ENCODE data around the gene CDYL. TPM values are rescaled to one million over a fixed set of nuclear protein-coding genes. Genes with fewer than 3 reads are reported as not detected.
"Not testable (repeated sequence)": the region's sequence is repeated elsewhere in the genome, so short reads cannot be mapped to it uniquely, and the experiment has no call there.

The CDYL gene
- total RNA-seq, 1 experiment from 2014 or later, result 50.3 TPM

GRCh38 chr6:4814987-4815386, 38.8 kb downstream of the CDYL start:
- in situ Hi-C loops (cut with HindIII; ENCODE audit: low pct_unique_long_range_greater_than_20kb, low sequenced_read_pairs), result no loop called here
- no peak for DNase-seq (ENCODE audit: low read depth, low spot score)

DNA sequence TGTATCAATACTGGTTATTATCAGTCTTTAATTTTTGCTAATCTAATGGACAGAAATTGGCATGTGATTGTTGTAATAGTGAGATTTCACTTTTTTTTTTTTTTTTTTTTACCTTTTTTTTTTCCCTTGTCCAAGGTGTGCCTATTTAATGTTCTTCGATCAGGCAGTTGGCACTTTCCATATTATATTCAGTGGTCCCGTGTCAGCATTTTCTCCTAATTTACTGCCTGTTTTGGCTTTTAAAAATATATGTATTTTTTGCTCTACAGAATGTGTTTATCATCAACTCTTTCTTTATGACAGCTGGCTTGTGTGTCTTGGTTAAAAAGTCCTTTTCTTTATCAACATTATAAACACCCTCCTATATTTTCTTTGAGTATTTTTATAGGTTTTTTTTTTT, 39.4 kb downstream of the CDYL start:
- in situ Hi-C loops (cut with HindIII; ENCODE audit: low pct_unique_long_range_greater_than_20kb, low sequenced_read_pairs), result no loop called here
- no peak for DNase-seq (ENCODE audit: low read depth, low spot score)

GRCh38 chr6:4816904-4817303, 40.7 kb downstream of the CDYL start:
- no peak for DNase-seq (ENCODE audit: low read depth, low spot score)
- in situ Hi-C loops (cut with HindIII; ENCODE audit: low pct_unique_long_range_greater_than_20kb, low sequenced_read_pairs), result no loop called here

DNA sequence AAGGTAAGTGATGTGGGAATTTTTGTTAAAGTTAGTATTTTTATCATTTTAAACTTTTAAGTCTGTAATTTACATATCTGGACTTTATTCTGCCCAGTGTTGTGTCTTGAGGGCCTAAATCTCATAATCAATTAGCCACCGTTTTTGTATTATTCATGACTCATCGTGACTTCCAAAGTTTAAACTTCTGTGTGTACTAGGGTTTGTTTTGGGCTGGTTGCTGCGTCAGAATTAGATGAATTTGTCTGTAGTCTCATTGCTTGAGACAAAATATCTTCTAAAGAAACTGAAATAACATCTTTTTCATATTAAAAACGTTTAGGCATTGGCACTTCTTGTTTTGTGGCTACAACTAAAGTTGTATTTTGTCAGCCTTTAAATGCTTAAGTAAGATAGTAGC, 41.3 kb downstream of the CDYL start:
- in situ Hi-C loops (cut with HindIII; ENCODE audit: low pct_unique_long_range_greater_than_20kb, low sequenced_read_pairs), result no loop called here
- no peak for DNase-seq (ENCODE audit: low read depth, low spot score)

DNA sequence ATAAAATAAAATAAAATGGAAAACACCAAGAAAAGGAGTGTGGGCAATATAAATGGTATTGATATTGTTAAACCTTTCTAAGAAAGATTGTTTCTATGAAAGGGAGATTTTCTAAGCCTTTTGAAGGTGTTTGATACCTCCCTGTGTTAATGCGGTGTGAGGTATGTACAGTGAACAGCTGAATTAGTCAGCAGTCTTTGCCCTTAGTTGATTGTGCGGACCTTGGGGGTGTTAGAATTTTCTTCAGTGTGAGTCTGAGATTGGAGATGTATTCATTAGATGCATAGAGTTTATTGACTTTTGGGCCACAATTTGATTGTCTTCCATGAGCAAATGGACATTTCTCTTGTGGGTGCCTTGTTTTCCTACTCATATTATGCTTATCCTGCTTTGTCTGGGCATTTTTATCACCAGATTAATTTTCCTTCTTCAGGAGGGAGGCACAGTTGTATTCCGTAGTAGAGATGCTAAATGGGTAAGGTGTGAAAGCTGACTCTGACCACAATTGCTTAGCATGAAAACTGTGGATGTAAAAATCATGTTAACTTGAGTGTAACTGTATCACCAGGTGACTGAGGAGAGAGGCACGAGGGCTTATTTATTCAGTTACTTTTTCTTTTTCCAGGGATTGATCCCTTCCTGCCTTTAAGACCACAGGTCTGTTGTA, 42.2 kb downstream of the CDYL start:
- DNase-seq (ENCODE audit: low read depth, low spot score), result no peak
- in situ Hi-C loops (cut with HindIII; ENCODE audit: low pct_unique_long_range_greater_than_20kb, low sequenced_read_pairs), result no loop called here

- DNase-seq (ENCODE audit: low read depth, low spot score), result no peak
- in situ Hi-C loops (cut with HindIII; ENCODE audit: low pct_unique_long_range_greater_than_20kb, low sequenced_read_pairs), result no loop called here
These were observed 43.6 kb downstream of the CDYL start for GRCh38 chr6:4819706-4820283.

DNA sequence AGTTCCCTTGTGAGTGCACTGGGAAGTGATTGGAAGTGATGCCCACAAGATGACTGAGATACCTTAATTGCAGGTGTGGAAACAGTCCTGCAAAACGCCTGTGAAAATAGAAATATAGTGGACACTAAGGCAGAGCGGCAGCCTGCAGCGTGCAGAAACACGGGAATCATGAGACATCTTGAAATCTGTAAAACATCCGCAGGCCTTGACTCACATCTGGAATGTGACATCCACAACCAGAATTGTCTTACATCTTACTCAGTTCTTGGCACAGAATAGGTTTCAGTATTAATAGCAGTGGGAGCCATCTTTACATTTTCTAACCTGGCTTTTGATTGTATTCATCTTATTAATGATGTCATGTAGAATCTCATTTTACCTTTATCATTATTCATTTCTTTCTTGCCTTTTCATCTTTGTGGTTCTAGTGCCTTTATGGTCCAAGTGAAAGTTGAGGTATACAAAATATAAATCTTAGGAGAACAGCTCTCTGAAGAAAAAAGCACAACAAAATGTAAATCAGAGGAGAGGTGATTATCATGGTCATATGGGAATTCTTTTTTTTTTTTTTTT, 44.6 kb downstream of the CDYL start:
- in situ Hi-C loops (cut with HindIII; ENCODE audit: low pct_unique_long_range_greater_than_20kb, low sequenced_read_pairs), result no loop called here
- DNase-seq (ENCODE audit: low read depth, low spot score), result no peak

GRCh38 chr6:4822476-4822875, 46.3 kb downstream of the CDYL start:
- DNase-seq (ENCODE audit: low read depth, low spot score), result no peak
- in situ Hi-C loops (cut with HindIII; ENCODE audit: low pct_unique_long_range_greater_than_20kb, low sequenced_read_pairs), result no loop called here

GRCh38 chr6:4828187-4828698, 52.0 kb downstream of the CDYL start:
- in situ Hi-C loops (cut with HindIII; ENCODE audit: low pct_unique_long_range_greater_than_20kb, low sequenced_read_pairs), result no loop called here
- DNase-seq (ENCODE audit: low read depth, low spot score), result no peak

- no peak for DNase-seq (ENCODE audit: low read depth, low spot score)
- in situ Hi-C loops (cut with HindIII; ENCODE audit: low pct_unique_long_range_greater_than_20kb, low sequenced_read_pairs), result no loop called here
These were observed 52.9 kb downstream of the CDYL start for GRCh38 chr6:4829089-4829488.

DNA sequence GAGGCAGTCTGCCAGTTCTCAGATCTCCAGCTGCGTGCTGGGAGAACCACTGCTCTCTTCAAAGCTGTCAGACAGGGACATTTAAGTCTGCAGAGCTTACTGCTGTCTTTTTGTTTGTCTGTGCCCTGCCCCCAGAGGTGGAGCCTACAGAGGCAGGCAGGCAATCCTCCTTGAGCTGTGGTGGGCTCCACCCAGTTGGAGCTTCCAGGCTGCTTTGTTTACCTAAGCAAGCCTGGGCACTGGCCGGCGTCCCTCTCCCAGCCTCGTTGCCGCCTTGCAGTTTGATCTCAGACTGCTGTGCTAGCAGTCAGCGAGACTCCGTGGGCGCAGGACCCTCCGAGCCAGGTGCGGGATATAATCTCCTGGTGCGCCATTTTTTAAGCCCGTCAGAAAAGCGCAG, 59.3 kb downstream of the CDYL start:
- in situ Hi-C loops (cut with HindIII; ENCODE audit: low pct_unique_long_range_greater_than_20kb, low sequenced_read_pairs); DNase-seq (ENCODE audit: low read depth, low spot score): not testable (repeated sequence)

GRCh38 chr6:4840169-4840568, 64.0 kb downstream of the CDYL start:
- in situ Hi-C loops (cut with HindIII; ENCODE audit: low pct_unique_long_range_greater_than_20kb, low sequenced_read_pairs), result no loop called here
- no peak for DNase-seq (ENCODE audit: low read depth, low spot score)

DNA sequence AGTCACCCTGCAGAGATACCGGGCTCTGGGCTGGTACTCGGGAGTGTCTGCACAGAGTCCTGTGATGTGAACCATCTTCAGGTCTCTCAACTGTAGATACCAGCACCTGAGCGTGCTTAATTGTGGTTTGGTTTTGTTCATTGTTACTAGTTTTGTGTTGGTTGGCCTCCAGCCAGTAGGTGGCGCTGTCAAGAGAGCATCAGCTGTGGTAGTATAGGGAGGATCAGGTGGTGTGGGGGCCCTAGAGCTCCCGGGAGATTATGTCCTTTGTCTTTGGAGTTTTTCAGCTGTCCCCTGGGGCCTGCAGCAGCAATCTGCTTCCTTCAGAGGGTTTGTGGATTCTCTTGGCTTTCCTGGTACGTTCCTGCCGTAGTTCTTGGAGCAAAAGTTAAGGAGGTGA, 67.9 kb downstream of the CDYL start:
- in situ Hi-C loops (cut with HindIII; ENCODE audit: low pct_unique_long_range_greater_than_20kb, low sequenced_read_pairs), result no loop called here
- DNase-seq (ENCODE audit: low read depth, low spot score), result peak; percentile 22

- no peak for DNase-seq (ENCODE audit: low read depth, low spot score)
- in situ Hi-C loops (cut with HindIII; ENCODE audit: low pct_unique_long_range_greater_than_20kb, low sequenced_read_pairs), result no loop called here
These were observed 70.2 kb downstream of the CDYL start for GRCh38 chr6:4846387-4846786.

DNA sequence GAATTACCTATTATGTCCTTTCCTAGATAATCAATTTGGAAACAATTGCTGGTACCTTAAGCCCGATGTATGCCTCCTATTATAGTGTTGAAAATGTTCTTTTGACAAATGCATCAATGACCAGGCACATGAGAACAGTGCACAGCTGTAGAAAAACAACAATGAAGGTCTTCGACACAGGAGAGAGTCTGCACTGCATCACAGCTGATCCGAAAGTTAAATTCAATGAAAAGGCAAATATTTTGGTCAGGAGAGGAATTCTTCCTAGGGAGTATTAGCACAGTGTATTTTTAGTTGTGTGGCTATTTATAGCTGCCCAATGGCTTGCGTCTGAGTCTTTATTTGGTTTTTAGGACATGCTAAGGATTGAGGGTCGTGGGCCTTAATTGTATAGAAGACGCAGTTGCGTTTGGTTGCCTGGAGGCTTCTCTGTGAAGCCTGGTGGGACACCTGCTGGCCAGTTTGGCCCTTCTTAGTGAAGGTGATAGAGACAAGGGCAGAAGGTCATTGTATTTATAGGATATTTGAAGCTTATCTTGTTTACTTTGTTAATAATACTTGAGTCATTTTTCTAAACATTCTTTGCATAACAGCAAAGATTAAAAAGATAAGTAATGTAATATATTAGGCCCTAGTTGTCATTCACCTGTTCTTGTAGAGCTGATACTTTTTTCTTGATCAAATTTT, 72.3 kb downstream of the CDYL start:
- DNase-seq (ENCODE audit: low read depth, low spot score), result peak; percentile 50
- in situ Hi-C loops (cut with HindIII; ENCODE audit: low pct_unique_long_range_greater_than_20kb, low sequenced_read_pairs), result no loop called here

- DNase-seq (ENCODE audit: low read depth, low spot score), result no peak
- in situ Hi-C loops (cut with HindIII; ENCODE audit: low pct_unique_long_range_greater_than_20kb, low sequenced_read_pairs), result no loop called here
These were observed 73.2 kb downstream of the CDYL start for GRCh38 chr6:4849226-4850022.

- in situ Hi-C loops (cut with HindIII; ENCODE audit: low pct_unique_long_range_greater_than_20kb, low sequenced_read_pairs), result no loop called here
- no peak for DNase-seq (ENCODE audit: low read depth, low spot score)
These were observed 74.8 kb downstream of the CDYL start for GRCh38 chr6:4851035-4851434.

- in situ Hi-C loops (cut with HindIII; ENCODE audit: low pct_unique_long_range_greater_than_20kb, low sequenced_read_pairs); DNase-seq (ENCODE audit: low read depth, low spot score): not testable (repeated sequence)
These were observed 76.0 kb downstream of the CDYL start for GRCh38 chr6:4852186-4852585.

Data from SK-MEL-5 (cell line).